Body of pancreas (tissue), 4 donors: ENCODE results near the gene GRIK2. TPM values are rescaled to one million over a fixed set of nuclear protein-coding genes. Genes with fewer than 3 reads are reported as not detected.

ENCODE experiments used
- ATAC-seq: fragments of 150-250 bp; one replicate; pipeline ENCODE4 v1.9.1; 2016
- DNase-seq, 4 donors: peaks; one replicate each; pipeline ENCODE4 v3.0.0-alpha.2; 2019
- H3K27ac ChIP-seq, 4 donors: fragments of 200-600 bp; sonication (generic); 1 replicate in 3 of 4; 2 replicates in 1 of 4; pipeline versions ENCODE4 v1.5.1 to v1.6.1; 2016 to 2019; ENCODE audit warnings: mild to moderate bottlenecking in 1 of 4, mixed read lengths in 1 of 4, moderate library complexity in 1 of 4
- H3K27me3 ChIP-seq, 2 donors: fragments of 200-600 bp; sonication (generic); one replicate each; pipeline ENCODE4 v1.6.0; 2016; ENCODE audit warnings: mild to moderate bottlenecking in 1 of 2
- H3K36me3 ChIP-seq, 2 donors: fragments of 200-600 bp; sonication (generic); replicated peaks in 1 of 2; 2 replicates each; pipeline ENCODE4 v1.5.1; 2016; ENCODE audit warnings: low read depth in 2 of 2; ENCODE audit not compliant: insufficient read depth in 1 of 2
- H3K4me1 ChIP-seq: fragments of 200-600 bp; sonication (generic); one replicate; pipeline ENCODE4 v1.6.0; 2016
- H3K4me3 ChIP-seq, 2 donors: fragments of 200-600 bp; sonication (generic); 1 replicate in 1 of 2; 2 replicates in 1 of 2; pipeline ENCODE4 v1.5.1; 2016 to 2019
- H3K9me3 ChIP-seq, 3 donors: fragments of 200-600 bp; sonication (generic); 1 replicate in 2 of 3; 2 replicates in 1 of 3; pipeline ENCODE4 v1.5.1; 2016
- CTCF ChIP-seq, 7 experiments: fragments of 450-650 bp in 4 of 7; fragments of 200-600 bp in 3 of 7; sonication (generic) in 3 of 7; IDR thresholded peaks; one replicate each; pipeline ENCODE4 v1.5.1; 2016 to 2019; ENCODE audit warnings: antibody characterized with exemption in 7 of 7
- POLR2A ChIP-seq, 3 donors: fragments of 450-650 bp; IDR thresholded peaks; one replicate each; pipeline ENCODE4 v1.6.1; 2016; ENCODE audit warnings: antibody characterized with exemption in 3 of 3, mild to moderate bottlenecking in 2 of 3
- WGBS, 2 donors: methylation state at CpG; one replicate each; pipeline ENCODE4 v1.1.5; 2017; 5-methylcytosine and 5-hydroxymethylcytosine counted together
- intact Hi-C: fragments of 100-400 bp; cut with DNase I; formaldehyde crosslinking; loops from one replicate; pipeline ENCODE4 v1.15.1; 2023
- total RNA-seq, 2 donors: library from RNA; depleted of rRNA; stranded (reverse); fragments of >200 nt; gene quantifications; one replicate each; pipeline ENCODE4 v1.1.0, GENCODE V29; 2016

GRIK2 gene
- total RNA-seq, 2 donors from 2014 or later = 0.52 to 7.9 TPM

GRCh38 chr6:101830501-101831031 is 437.1 kb downstream of the GRIK2 start:
- TF ChIP-seq CTCF (IDR thresholded peaks at IDR 0.05) (no peak), POLR2A (IDR thresholded peaks at IDR 0.05) (no peak)
- H3K27me3 ChIP-seq = no peaks in the 10 kb centered on the region
- intact Hi-C loops = no loop called here
- H3K36me3 ChIP-seq = no peaks in the 10 kb centered on the region
- no peak overlapping the region for H3K4me3 ChIP-seq
- DNase-seq = no peak
- ATAC-seq = no peak
- H3K27ac ChIP-seq = no peak overlapping the region
- H3K4me1 ChIP-seq = no peaks in the 10 kb centered on the region
- no peaks in the 10 kb centered on the region for H3K9me3 ChIP-seq

- 44 to 47% methylated on average over 2 of the region's 2 CpGs for WGBS, 2 donors
- intact Hi-C loops = no loop called here
- no peak for DNase-seq
- H3K36me3 ChIP-seq = no peaks in the 10 kb centered on the region
- no peak overlapping the region for H3K27ac ChIP-seq
- TF ChIP-seq POLR2A (IDR thresholded peaks at IDR 0.05) = no peak
- TF ChIP-seq CTCF (IDR thresholded peaks at IDR 0.05) = no peak
- H3K27me3 ChIP-seq = no peaks in the 10 kb centered on the region
- no peak for ATAC-seq
- no peak overlapping the region for H3K4me3 ChIP-seq
- no peaks in the 10 kb centered on the region for H3K4me1 ChIP-seq
- no peaks in the 10 kb centered on the region for H3K9me3 ChIP-seq
Measured at GRCh38 chr6:101832371-101832770, 438.9 kb downstream of the GRIK2 start.

- WGBS, 2 donors = 59 to 63% methylated on average over 1 of the region's 1 CpG
- Histone ChIP-seq H3K27ac (no peak overlapping the region), H3K9me3 (no peaks in the 10 kb centered on the region), H3K4me3 (no peak overlapping the region), H3K27me3 (no peaks in the 10 kb centered on the region), H3K4me1 (no peaks in the 10 kb centered on the region), H3K36me3 (no peaks in the 10 kb centered on the region)
- TF ChIP-seq CTCF (IDR thresholded peaks at IDR 0.05) (no peak), POLR2A (IDR thresholded peaks at IDR 0.05) (no peak)
- ATAC-seq (no peak), DNase-seq (no peak)
- intact Hi-C loops = no loop called here
Measured at GRCh38 chr6:101840100-101840499, 446.6 kb downstream of the GRIK2 start.

GRCh38 chr6:101845172-101845571 is 451.7 kb downstream of the GRIK2 start:
- TF ChIP-seq CTCF (IDR thresholded peaks at IDR 0.05) (no peak), POLR2A (IDR thresholded peaks at IDR 0.05) (no peak)
- H3K4me1 ChIP-seq = no peaks in the 10 kb centered on the region
- DNase-seq (no peak), ATAC-seq (no peak)
- no peaks in the 10 kb centered on the region for H3K27me3 ChIP-seq
- no peak overlapping the region for H3K4me3 ChIP-seq
- no peaks in the 10 kb centered on the region for H3K9me3 ChIP-seq
- H3K27ac ChIP-seq = no peak overlapping the region
- no peaks in the 10 kb centered on the region for H3K36me3 ChIP-seq
- intact Hi-C loops = no loop called here
- 0 to 54% methylated on average over 2 of the region's 2 CpGs for WGBS, 2 donors

- ATAC-seq = no peak
- H3K36me3 ChIP-seq = no peaks in the 10 kb centered on the region
- TF ChIP-seq CTCF (IDR thresholded peaks at IDR 0.05) (no peak), POLR2A (IDR thresholded peaks at IDR 0.05) (no peak)
- intact Hi-C loops = no loop called here
- no peak for DNase-seq
- no peaks in the 10 kb centered on the region for H3K27me3 ChIP-seq
- no peak overlapping the region for H3K27ac ChIP-seq
- H3K4me3 ChIP-seq = no peak overlapping the region
- no peaks in the 10 kb centered on the region for H3K9me3 ChIP-seq
- WGBS, 2 donors = 65 to 79% methylated on average over 1 of the region's 1 CpG
- H3K4me1 ChIP-seq = no peaks in the 10 kb centered on the region
Measured at GRCh38 chr6:101845621-101846020, 452.1 kb downstream of the GRIK2 start.
